ENCODE measurements around the gene RIOK1. TPM values are rescaled to one million over a fixed set of nuclear protein-coding genes. Genes with fewer than 3 reads are reported as not detected.

RIOK1 gene
- total RNA-seq, 1 donor from 2014 or later: 21.6 TPM

DNA sequence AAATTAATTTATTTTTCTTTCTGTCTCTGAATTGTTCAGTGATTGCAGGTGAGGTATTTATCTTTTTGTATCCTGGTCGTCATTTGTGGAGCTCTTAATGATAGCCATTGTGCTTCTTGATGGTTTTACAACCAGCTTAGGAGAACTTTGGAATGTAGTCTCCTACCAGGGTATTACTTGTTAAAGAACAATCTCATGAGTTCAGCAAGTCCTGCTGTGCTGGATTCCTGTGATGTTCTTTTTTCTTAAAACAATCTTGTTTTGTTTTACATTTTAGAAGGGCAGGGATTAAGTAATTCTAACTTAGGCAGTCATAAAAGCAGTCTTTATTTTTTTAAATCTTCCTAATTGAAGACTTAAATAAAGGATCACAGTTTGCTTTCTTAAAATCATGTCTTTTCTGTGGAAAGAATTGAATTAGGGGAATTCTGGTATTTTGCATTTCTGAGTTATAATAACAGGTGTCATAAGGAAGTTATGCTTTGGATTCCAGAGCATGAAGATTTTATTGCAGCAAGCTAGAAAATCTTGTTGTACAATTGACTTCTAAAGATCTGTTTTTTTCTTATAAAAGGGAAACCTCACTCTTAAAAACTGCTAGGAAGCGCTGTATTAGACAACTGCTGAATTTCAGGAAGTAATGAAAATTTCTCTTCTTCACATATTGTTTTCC lies 23.7 kb downstream of the RIOK1 start:
- Histone ChIP-seq H3K27me3 (no peaks in the 10 kb centered on the region), H3K27ac (no peak overlapping the region), H3K4me3 (no peak overlapping the region), H3K4me1 (no peaks in the 10 kb centered on the region), H3K9me3 (no peaks in the 10 kb centered on the region), H3K36me3 (peaks cover 0 to 74% of the 10 kb centered on the region in 2 donors)
- no peak for DNase-seq (ENCODE audit: extremely low spot score in 2 of 2)
- TF ChIP-seq POLR2A (IDR thresholded peaks at IDR 0.05): no peak
- TF ChIP-seq, protein P1, sequence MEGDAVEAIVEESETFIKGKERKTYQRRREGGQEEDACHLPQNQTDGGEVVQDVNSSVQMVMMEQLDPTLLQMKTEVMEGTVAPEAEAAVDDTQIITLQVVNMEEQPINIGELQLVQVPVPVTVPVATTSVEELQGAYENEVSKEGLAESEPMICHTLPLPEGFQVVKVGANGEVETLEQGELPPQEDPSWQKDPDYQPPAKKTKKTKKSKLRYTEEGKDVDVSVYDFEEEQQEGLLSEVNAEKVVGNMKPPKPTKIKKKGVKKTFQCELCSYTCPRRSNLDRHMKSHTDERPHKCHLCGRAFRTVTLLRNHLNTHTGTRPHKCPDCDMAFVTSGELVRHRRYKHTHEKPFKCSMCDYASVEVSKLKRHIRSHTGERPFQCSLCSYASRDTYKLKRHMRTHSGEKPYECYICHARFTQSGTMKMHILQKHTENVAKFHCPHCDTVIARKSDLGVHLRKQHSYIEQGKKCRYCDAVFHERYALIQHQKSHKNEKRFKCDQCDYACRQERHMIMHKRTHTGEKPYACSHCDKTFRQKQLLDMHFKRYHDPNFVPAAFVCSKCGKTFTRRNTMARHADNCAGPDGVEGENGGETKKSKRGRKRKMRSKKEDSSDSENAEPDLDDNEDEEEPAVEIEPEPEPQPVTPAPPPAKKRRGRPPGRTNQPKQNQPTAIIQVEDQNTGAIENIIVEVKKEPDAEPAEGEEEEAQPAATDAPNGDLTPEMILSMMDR (IDR thresholded peaks at IDR 0.05): no peak
- TF ChIP-seq POLR2AphosphoS5 (IDR thresholded peaks at IDR 0.05; ENCODE audit: insufficient read depth in 1 of 2, low read depth in 1 of 2): no peak
- intact Hi-C loops (cut with DNase I): no loop called here

DNA sequence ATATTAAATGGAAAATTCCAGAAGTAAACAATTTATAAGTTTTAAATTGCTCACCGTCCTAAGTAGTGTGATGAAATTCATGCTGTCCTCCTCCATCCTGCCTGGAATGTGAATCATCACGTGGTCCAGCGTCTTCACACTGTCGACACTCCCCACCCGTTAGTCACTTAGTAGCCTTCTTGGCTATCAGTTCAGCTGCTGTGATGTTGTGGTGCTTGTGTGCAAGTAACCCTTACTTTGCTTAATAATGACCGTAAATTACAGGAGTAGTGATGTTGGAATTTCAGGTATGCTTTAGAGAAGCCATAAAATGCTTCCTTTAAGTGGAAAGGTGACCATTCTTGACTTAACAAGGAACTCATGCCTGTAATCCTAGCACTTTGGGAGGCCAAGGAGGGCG lies 25.2 kb downstream of the RIOK1 start:
- no peak overlapping the region for H3K27ac ChIP-seq
- no peaks in the 10 kb centered on the region for H3K9me3 ChIP-seq
- TF ChIP-seq POLR2AphosphoS5 (IDR thresholded peaks at IDR 0.05; ENCODE audit: insufficient read depth in 1 of 2, low read depth in 1 of 2) (no peak), POLR2A (IDR thresholded peaks at IDR 0.05) (no peak)
- TF ChIP-seq, protein P1 (IDR thresholded peaks at IDR 0.05): no peak
- H3K4me3 ChIP-seq: no peak overlapping the region
- intact Hi-C loops (cut with DNase I): no loop called here
- H3K4me1 ChIP-seq: no peaks in the 10 kb centered on the region
- peaks cover 0 to 61% of the 10 kb centered on the region in 2 donors for H3K36me3 ChIP-seq
- no peaks in the 10 kb centered on the region for H3K27me3 ChIP-seq
- DNase-seq (ENCODE audit: extremely low spot score in 2 of 2): no peak

DNA sequence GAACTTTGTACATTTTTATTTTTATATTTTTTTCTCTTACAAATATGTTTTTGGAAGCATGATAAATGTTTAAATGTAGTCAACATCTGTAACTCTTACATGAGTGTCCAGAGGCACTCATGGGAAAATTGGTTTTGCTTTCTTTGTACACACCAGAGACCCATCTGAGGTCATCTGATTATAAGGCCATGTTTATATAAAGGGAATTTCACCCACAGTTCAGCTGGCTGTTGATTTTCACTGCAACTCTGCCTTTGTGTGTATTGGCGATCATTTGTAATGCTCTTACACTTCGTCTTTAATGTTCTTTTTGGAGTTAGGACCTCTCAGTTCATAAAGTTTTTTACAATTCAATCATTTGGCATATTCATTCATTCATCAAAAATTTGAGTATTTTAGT lies 28.1 kb downstream of the RIOK1 start:
- no peaks in the 10 kb centered on the region for H3K9me3 ChIP-seq
- H3K36me3 ChIP-seq: peaks cover 0 to 35% of the 10 kb centered on the region in 2 donors
- intact Hi-C loops (cut with DNase I): no loop called here
- H3K4me1 ChIP-seq: no peaks in the 10 kb centered on the region
- no peak overlapping the region for H3K27ac ChIP-seq
- H3K4me3 ChIP-seq: no peak overlapping the region
- DNase-seq (ENCODE audit: extremely low spot score in 2 of 2): no peak
- no peaks in the 10 kb centered on the region for H3K27me3 ChIP-seq
- TF ChIP-seq, protein P1 (IDR thresholded peaks at IDR 0.05): no peak
- TF ChIP-seq POLR2AphosphoS5 (IDR thresholded peaks at IDR 0.05; ENCODE audit: insufficient read depth in 1 of 2, low read depth in 1 of 2): no peak
- TF ChIP-seq POLR2A (IDR thresholded peaks at IDR 0.05): no peak

DNA sequence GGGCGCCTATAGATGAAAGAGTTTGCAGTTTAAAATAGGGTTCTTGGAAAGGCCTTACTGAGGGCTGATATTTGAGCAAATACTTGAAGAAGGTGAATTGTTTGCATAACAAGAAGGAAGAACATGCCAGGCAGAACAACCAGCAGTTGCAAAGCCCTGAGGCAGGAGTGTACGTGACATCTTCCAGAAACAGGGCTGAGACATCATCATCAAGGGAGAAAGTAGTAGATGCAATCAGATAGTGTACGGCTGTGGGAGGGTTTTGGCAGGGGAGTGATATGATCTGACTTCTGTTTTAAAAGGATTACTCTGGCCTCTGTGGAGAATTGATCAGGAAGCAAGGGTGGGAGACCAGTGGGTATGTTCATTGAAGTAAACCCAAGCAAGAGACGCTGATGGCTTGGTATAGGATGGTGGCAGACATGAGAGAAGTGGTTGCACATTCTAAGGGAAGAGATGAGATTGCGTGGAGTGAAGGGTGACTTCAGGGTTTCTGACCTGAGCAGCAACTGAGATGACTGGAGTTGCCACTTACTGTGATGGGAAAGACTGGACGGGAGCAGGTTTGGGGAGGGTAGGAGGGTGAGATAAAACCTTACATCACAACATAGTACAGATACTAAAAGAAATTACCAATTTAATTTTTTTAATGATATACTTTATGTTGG lies 28.8 kb downstream of the RIOK1 start:
- DNase-seq (ENCODE audit: extremely low spot score in 2 of 2): no peak
- H3K36me3 ChIP-seq: peaks cover 0 to 35% of the 10 kb centered on the region in 2 donors
- no peak overlapping the region for H3K4me3 ChIP-seq
- H3K27ac ChIP-seq: no peak overlapping the region
- no peaks in the 10 kb centered on the region for H3K9me3 ChIP-seq
- H3K27me3 ChIP-seq: no peaks in the 10 kb centered on the region
- TF ChIP-seq POLR2A (IDR thresholded peaks at IDR 0.05) (no peak), POLR2AphosphoS5 (IDR thresholded peaks at IDR 0.05; ENCODE audit: insufficient read depth in 1 of 2, low read depth in 1 of 2) (no peak)
- TF ChIP-seq, protein P1 (IDR thresholded peaks at IDR 0.05): no peak
- no peaks in the 10 kb centered on the region for H3K4me1 ChIP-seq
- intact Hi-C loops (cut with DNase I): no loop called here

DNA sequence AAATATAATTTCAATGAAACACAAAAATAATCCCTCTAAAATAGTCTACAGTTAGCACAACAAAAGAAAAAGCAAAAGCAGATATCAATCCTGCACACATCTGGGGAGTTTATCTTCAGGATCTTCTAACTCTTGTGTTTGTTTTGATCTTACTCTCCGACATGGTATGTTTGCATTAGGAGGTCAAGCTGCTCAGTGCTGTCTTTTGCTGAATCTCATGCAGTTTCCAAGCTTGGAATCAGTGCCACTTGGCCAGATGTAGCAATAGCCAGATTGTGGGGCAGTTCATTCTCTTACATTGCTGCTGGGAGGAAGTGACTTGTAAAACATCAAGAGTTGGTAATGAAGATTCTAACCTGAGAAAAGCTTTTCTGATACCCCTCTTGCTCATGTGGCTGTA lies 29.5 kb downstream of the RIOK1 start:
- H3K27ac ChIP-seq: no peak overlapping the region
- H3K27me3 ChIP-seq: no peaks in the 10 kb centered on the region
- H3K4me1 ChIP-seq: no peaks in the 10 kb centered on the region
- TF ChIP-seq POLR2AphosphoS5 (IDR thresholded peaks at IDR 0.05; ENCODE audit: insufficient read depth in 1 of 2, low read depth in 1 of 2) (no peak), POLR2A (IDR thresholded peaks at IDR 0.05) (no peak)
- TF ChIP-seq, protein P1 (IDR thresholded peaks at IDR 0.05): no peak
- H3K36me3 ChIP-seq: peaks cover 0 to 29% of the 10 kb centered on the region in 2 donors
- no peaks in the 10 kb centered on the region for H3K9me3 ChIP-seq
- intact Hi-C loops (cut with DNase I): no loop called here
- no peak overlapping the region for H3K4me3 ChIP-seq
- DNase-seq (ENCODE audit: extremely low spot score in 2 of 2): no peak

Measured in vagina (tissue), 2 donors.